Sigmoid colon (tissue), 3 donors: ENCODE data around the gene SPATC1L.

Source experiments
- CTCF ChIP-seq, 4 experiments: fragments of 450-650 bp in 3 of 4; fragments of 200-600 bp in 1 of 4; IDR thresholded peaks; one replicate each; pipeline ENCODE4 v1.5.1; 2016 to 2019; ENCODE audit warnings: antibody characterized with exemption in 4 of 4, mild to moderate bottlenecking in 3 of 4, moderate library complexity in 2 of 4
- POLR2A ChIP-seq, 2 donors: fragments of 450-650 bp; IDR thresholded peaks; one replicate each; pipeline ENCODE4 v1.6.1; 2016; ENCODE audit warnings: antibody characterized with exemption in 2 of 2, mild to moderate bottlenecking in 2 of 2, moderate library complexity in 2 of 2

- TF ChIP-seq POLR2A (IDR thresholded peaks at IDR 0.05) (no peak), CTCF (IDR thresholded peaks at IDR 0.05) (no peak)
Observed at GRCh38 chr21:46165098-46165497, 19.2 kb downstream of the SPATC1L start.
